ENCODE results near the gene MAPK12.
A peak's percentile ranks its signal among the peaks of the same experiment; 100 is the strongest.

The MAPK12 gene

DNA sequence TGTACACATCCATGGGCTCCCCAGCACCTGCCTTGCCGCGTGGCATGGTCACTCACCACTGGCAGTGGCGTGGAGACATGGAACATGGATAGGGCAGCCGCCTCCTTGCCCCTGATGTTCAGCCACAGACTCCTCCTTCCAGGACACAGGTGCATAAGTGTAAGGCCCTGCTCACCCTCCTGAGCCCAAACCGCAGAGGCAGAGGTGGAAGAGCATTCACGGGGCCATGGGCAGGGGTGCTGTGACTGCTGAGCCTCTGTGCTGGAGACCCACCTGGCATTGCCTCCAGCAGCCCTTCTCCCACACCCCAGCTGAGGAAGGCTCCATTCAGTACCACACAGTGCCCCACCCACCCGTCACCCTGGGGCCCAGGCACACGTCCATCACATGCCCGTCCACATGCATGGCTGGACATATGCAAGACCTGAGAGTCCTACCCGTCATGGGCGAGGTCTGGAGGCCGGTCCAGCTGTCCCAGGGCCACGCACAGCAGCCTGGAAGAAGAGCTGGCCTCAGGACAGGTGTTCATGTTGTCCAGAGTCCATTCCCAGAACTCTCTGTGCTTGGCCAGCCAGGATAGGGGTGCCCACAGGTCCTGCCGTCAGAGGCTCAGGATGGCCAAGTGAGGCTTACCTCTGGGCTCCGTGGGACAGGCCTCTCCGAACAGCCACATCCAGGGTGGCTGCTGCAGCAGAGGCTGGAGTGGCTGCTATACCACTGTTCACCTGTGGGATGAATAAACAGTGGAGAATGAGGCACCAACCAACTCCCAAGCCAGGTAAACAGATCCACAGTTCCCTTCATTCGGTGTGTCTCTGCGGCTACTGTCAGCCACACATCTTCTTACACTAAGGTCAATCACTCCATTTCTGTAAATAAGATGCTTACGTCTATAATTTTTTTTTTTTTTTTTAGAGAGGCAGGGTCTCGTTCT is 15.0 kb downstream of the MAPK12 start:
- no peak for DNase-seq (ENCODE audit: low read depth)
- peak overlapping the region; percentile 85 for H3K4me3 ChIP-seq (ENCODE audit: low read length)
- H3K9ac ChIP-seq (ENCODE audit: low read length): peak overlapping the region; percentile 99
- no peaks in the 10 kb centered on the region for H3K27me3 ChIP-seq (replicated peaks; ENCODE audit: control insufficient read depth, insufficient read depth, low read length)
- H3K36me3 ChIP-seq (ENCODE audit: control insufficient read depth, insufficient read depth, low read length, severe bottlenecking): peaks cover 17% of the 10 kb centered on the region
- no peaks in the 10 kb centered on the region for H3K9me3 ChIP-seq (ENCODE audit: control insufficient read depth, low read length)
- H3K4me1 ChIP-seq (ENCODE audit: control insufficient read depth, insufficient read depth, low read length): peaks cover 31% of the 10 kb centered on the region

DNA sequence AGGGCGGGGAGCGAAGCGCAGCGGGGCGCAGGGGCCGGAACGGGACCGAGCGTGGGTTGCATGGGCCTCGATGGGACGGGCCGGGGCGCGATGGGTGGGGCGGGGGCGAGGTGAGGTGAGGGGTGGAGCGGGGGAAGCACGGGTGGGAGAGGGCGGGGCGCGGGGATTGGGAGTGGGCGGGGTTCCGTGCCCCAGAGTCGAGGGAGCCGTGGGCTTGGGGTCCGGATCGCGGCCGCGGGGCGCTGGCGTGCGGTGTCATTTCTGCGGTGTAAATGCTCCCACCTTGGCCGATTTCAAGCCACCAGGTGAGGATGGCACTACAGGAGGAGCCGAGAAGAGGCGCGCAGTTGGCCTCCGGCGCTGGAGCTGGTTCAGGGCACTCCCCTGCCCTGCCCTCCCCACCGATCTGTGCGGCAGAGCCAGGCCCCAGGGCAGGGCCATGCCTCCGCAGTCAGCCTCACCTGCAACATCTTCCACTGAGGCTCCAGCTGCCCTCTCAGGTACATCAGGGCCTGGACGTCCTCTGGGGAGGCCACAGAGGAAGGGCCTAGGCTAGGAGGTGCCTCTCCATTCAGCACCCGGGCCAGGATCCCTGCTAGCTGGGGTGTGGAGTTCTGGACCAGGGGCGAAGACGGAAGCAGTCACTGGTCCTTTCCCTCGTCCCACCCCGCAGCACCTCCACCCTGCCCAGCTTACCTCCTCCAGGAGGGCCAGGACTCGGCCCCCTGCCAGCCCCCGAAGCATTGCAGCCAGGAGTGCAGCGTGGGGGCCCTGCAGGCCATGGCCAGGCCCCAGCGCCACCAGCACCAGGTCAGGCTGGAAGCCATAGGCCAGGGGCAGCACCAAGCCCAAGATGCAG is 16.0 kb downstream of the MAPK12 start:
- H3K36me3 ChIP-seq (ENCODE audit: control insufficient read depth, insufficient read depth, low read length, severe bottlenecking): peaks cover 17% of the 10 kb centered on the region
- peak overlapping the region; percentile 99 for H3K9ac ChIP-seq (ENCODE audit: low read length)
- DNase-seq (ENCODE audit: low read depth): no peak
- H3K9me3 ChIP-seq (ENCODE audit: control insufficient read depth, low read length): no peaks in the 10 kb centered on the region
- H3K27me3 ChIP-seq (replicated peaks; ENCODE audit: control insufficient read depth, insufficient read depth, low read length): no peaks in the 10 kb centered on the region
- H3K4me3 ChIP-seq (ENCODE audit: low read length): peak overlapping the region; percentile 85
- peaks cover 34% of the 10 kb centered on the region for H3K4me1 ChIP-seq (ENCODE audit: control insufficient read depth, insufficient read depth, low read length)

DNA sequence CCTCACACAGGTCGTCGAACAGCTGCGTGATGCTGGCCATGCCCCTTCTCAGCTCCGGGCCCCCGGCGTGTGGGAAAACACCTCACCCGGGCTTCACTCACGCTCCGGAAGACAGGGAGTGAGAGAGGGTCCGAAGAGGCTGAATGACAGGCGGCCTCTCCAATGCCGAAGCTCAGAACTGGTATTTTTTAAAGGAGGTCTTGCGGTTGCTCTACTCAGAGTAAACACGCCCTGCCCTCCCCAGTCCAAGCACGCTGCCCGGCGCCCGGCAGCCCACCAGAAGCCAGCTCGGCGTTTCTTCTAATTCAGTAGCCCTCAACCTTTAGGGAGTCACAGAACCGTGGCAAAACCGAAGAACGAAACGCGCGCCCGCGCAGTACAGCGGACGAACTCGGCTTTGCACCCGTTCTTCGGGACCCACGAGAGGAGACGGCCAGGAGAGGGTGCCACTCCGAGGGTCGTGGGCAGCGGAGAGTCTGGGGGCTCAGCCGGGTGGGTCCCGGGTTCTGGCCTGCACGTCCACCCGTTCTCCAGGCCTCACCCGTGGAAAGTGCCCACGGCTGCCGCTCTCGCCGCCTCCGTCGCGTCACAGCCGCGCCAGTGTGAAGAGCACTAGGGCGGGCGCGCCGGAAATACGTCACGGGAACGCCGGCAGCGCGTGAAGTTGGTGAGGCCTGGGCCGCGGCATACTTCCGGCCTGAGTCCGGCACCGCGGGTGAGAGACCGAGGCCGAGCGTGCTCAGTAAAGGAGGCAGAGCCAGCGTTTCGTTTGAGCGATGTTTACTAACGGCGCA is 16.9 kb downstream of the MAPK12 start, which contains the start of gene TUBGCP6:
TSS of gene TUBGCP6 (minus strand) at position 604 of the 794 bp plus-strand sequence. CDS start at position 40, 564 bp downstream.
- H3K9ac ChIP-seq (ENCODE audit: low read length): peak within 1 kb of the TSS; percentile 99
- peak within 1 kb of the TSS; percentile 85 for H3K4me3 ChIP-seq (ENCODE audit: low read length)
- no peaks in the 10 kb centered on the region for H3K9me3 ChIP-seq (ENCODE audit: control insufficient read depth, low read length)
- no peaks in the 10 kb centered on the region for H3K27me3 ChIP-seq (replicated peaks; ENCODE audit: control insufficient read depth, insufficient read depth, low read length)
- H3K36me3 ChIP-seq (ENCODE audit: control insufficient read depth, insufficient read depth, low read length, severe bottlenecking): peaks cover 22% of the 10 kb centered on the region
- DNase-seq (ENCODE audit: low read depth): peak; percentile 99
- H3K4me1 ChIP-seq (ENCODE audit: control insufficient read depth, insufficient read depth, low read length): peaks cover 25% of the 10 kb centered on the region

DNA sequence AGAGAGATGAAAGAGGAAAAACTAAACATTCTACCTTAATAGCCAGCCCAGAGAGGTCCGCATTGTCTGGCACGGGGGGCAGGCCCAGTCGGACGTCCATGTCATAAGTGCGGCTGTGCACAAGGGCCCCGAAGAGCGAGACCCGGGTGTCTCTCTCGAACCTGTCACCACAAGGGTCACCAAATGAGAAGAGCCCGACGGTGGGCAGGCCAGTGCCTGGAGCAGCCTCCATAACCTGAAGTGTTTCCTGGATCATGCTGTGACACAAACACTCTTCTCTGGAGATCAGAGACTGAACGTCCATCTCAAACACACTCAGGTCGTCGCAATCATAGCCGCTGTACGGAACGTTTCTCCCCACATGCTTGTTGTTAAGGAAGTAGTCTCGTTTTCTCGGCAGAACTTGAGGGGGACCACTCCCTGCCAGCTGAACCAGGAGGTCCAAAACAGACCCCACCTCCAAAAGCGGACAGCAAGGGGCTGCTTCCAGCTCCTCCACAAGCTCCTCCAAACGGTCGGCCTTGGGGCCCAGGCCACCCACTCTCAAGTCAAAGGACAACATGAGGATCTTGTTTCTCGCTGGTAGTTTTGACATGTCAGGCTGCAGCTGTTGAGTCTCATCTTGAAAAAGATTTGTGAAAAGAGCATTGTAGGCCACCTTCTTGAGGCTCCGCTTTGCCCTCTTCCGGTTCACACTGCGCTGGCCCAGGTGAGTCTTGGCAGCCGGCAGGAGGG is 17.6 kb downstream of the MAPK12 start:
- peak; percentile 20 for DNase-seq (ENCODE audit: low read depth)
- Histone ChIP-seq H3K9ac (ENCODE audit: low read length) (peak overlapping the region; percentile 99), H3K4me3 (ENCODE audit: low read length) (peak overlapping the region; percentile 85), H3K27me3 (replicated peaks; ENCODE audit: control insufficient read depth, insufficient read depth, low read length) (no peaks in the 10 kb centered on the region), H3K9me3 (ENCODE audit: control insufficient read depth, low read length) (no peaks in the 10 kb centered on the region), H3K36me3 (ENCODE audit: control insufficient read depth, insufficient read depth, low read length, severe bottlenecking) (peaks cover 24% of the 10 kb centered on the region), H3K4me1 (ENCODE audit: control insufficient read depth, insufficient read depth, low read length) (peaks cover 25% of the 10 kb centered on the region)

DNA sequence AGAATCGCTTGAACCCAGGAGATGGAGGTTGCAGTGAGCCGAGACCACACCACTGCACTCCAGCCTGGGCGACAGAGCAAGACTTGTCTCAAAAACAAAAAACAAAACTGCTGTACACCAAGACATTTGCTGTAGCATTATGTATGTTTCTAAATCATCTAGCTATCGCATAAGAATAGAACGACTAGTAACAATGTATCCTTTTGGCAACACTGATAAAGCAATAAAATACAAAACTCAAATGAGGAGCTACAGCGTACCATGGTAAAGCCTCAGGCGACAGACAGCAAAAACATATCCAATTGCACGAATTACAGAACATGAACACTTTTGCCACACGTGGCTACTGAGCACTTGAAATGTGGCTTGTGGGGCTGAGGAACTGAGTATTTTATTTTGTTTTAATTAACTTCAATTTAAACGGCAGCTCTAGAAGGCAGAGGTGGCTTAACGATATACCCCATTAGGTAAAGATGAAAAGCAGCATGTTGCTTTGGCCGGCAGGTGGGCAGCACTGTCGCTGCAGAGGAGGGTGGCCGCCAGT is 19.0 kb downstream of the MAPK12 start:
- Histone ChIP-seq H3K4me1 (ENCODE audit: control insufficient read depth, insufficient read depth, low read length) (peaks cover 25% of the 10 kb centered on the region), H3K4me3 (ENCODE audit: low read length) (peak overlapping the region; percentile 85), H3K27me3 (replicated peaks; ENCODE audit: control insufficient read depth, insufficient read depth, low read length) (no peaks in the 10 kb centered on the region), H3K36me3 (ENCODE audit: control insufficient read depth, insufficient read depth, low read length, severe bottlenecking) (peaks cover 23% of the 10 kb centered on the region), H3K9ac (ENCODE audit: low read length) (peak overlapping the region; percentile 99), H3K9me3 (ENCODE audit: control insufficient read depth, low read length) (no peaks in the 10 kb centered on the region)
- no peak for DNase-seq (ENCODE audit: low read depth)

DNA sequence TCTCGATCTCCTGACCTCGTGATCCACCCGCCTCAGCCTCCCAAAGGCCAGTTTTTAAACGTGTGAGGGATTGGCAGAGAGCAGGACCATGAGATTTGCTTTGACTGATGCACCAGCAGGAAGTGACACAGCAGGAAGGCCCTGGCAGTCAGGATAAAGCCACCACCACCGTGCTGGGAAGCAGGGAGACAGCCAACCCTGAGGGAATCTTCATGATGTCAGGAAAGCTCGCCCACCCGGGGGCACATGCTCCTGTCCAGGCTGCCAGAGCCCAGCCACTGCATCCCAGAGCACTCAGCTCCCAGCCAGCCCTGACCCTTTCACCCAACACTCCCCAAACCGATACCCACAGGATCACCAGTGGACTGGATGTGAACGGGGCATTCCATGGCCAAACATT is 22.7 kb downstream of the MAPK12 start:
- Histone ChIP-seq H3K27me3 (replicated peaks; ENCODE audit: control insufficient read depth, insufficient read depth, low read length) (no peaks in the 10 kb centered on the region), H3K9ac (ENCODE audit: low read length) (no peak overlapping the region), H3K4me1 (ENCODE audit: control insufficient read depth, insufficient read depth, low read length) (peaks cover 17% of the 10 kb centered on the region), H3K4me3 (ENCODE audit: low read length) (no peak overlapping the region), H3K36me3 (ENCODE audit: control insufficient read depth, insufficient read depth, low read length, severe bottlenecking) (peaks cover 11% of the 10 kb centered on the region), H3K9me3 (ENCODE audit: control insufficient read depth, low read length) (no peaks in the 10 kb centered on the region)
- DNase-seq (ENCODE audit: low read depth): no peak

DNA sequence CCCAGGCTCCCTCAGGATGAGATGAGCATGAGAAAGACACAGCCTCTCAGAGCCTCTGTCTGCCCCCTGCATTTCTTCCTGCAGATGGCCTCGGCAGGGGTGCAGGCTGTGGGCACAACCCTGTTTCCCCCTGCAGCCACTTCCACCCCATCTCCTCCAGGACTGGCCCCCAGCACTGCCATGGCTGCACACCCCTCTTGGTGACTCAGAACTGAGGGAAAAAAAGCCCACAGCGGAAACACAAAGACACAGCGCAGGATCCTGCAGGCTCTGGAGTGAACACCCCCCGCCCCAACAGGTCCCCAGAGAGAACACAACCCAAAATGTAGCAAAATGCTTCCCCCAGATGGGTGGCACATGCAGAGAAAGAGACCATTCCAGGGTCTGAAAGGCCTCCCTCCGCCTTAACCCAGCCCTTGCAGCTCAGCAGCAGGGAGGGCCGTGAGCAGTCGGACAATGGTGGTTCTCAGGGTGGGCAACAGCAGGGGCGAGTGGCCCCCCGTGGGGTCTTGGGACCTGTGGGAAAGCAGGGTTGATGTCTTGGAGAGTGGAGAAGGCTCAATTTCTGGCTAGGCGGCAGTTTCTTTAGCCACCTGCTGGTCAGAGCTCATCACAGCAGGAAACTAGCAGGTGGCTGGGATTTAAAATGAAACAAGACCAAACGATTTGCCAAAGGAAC is 24.6 kb downstream of the MAPK12 start:
- no peaks in the 10 kb centered on the region for H3K27me3 ChIP-seq (replicated peaks; ENCODE audit: control insufficient read depth, insufficient read depth, low read length)
- H3K9me3 ChIP-seq (ENCODE audit: control insufficient read depth, low read length): no peaks in the 10 kb centered on the region
- peaks cover 23% of the 10 kb centered on the region for H3K36me3 ChIP-seq (ENCODE audit: control insufficient read depth, insufficient read depth, low read length, severe bottlenecking)
- DNase-seq (ENCODE audit: low read depth): peak; percentile 19
- H3K4me1 ChIP-seq (ENCODE audit: control insufficient read depth, insufficient read depth, low read length): peaks cover 11% of the 10 kb centered on the region
- H3K4me3 ChIP-seq (ENCODE audit: low read length): no peak overlapping the region
- no peak overlapping the region for H3K9ac ChIP-seq (ENCODE audit: low read length)

DNA sequence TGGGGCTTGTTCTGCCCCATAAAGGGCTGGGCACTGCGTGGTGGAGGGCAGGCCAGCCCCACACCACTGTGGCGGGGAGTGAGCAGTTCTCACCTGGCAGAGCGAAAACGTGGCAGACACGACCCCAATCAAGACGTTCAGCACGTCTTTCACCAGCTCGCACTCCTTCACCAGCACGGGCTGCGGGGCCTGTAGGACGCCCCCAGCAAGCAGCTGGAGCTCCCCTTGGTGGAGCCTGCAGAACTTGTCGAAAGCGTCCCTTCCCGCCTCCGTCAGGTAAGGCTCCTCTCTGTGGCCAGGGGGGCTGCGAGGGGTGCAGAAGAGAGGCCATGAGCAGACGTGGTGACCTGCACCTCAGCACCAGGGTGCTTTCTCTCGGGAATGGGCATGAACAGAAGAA is 28.3 kb downstream of the MAPK12 start:
- H3K4me3 ChIP-seq (ENCODE audit: low read length): no peak overlapping the region
- no peak for DNase-seq (ENCODE audit: low read depth)
- H3K27me3 ChIP-seq (replicated peaks; ENCODE audit: control insufficient read depth, insufficient read depth, low read length): no peaks in the 10 kb centered on the region
- no peak overlapping the region for H3K9ac ChIP-seq (ENCODE audit: low read length)
- H3K4me1 ChIP-seq (ENCODE audit: control insufficient read depth, insufficient read depth, low read length): no peaks in the 10 kb centered on the region
- H3K9me3 ChIP-seq (ENCODE audit: control insufficient read depth, low read length): no peaks in the 10 kb centered on the region
- peaks cover 21% of the 10 kb centered on the region for H3K36me3 ChIP-seq (ENCODE audit: control insufficient read depth, insufficient read depth, low read length, severe bottlenecking)

DNA sequence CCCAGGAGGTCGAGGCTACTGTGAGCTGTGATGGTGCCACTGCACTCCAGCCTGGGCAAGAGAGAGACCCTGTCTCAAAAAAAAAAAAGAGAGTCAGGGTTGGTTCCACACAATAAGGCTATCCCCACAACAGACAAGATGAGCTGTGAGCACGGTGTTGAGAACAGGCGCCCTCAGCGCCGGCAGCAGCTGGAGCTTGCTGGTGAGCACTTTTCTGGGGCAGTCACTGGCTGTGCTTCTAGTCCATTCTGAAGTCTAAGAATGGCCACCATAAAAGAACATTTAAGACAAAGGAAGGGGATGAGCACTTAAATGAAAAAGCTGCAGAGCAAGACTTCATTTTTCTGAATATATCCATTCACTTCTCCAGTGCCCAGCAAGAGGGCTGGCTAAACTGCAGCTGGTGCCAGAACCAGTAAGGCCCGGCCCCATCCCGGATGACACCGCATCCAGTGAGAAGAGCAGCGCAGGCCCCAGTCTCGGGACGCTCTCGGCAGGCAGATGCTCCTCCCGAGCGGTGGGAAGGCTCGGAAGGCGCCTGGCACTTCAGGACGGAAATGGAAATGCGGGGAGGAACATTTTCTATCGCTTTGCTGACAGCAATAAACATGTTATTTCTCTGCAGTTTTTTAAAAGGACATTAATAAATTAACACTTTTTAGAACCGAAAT is 28.9 kb downstream of the MAPK12 start:
- no peaks in the 10 kb centered on the region for H3K27me3 ChIP-seq (replicated peaks; ENCODE audit: control insufficient read depth, insufficient read depth, low read length)
- no peak overlapping the region for H3K4me3 ChIP-seq (ENCODE audit: low read length)
- DNase-seq (ENCODE audit: low read depth): no peak
- no peaks in the 10 kb centered on the region for H3K4me1 ChIP-seq (ENCODE audit: control insufficient read depth, insufficient read depth, low read length)
- H3K9ac ChIP-seq (ENCODE audit: low read length): no peak overlapping the region
- peaks cover 24% of the 10 kb centered on the region for H3K36me3 ChIP-seq (ENCODE audit: control insufficient read depth, insufficient read depth, low read length, severe bottlenecking)
- H3K9me3 ChIP-seq (ENCODE audit: control insufficient read depth, low read length): no peaks in the 10 kb centered on the region

All from adipocyte (in vitro differentiated cells).